Activated CD8-positive, alpha-beta T cell treated with anti-CD3 and anti-CD28 coated beads for 36 hours (primary cell): ENCODE measurements around the gene AFDN. TPM values are rescaled to one million over a fixed set of nuclear protein-coding genes. Genes with fewer than 3 reads are reported as not detected.

ENCODE experiments used
- ATAC-seq: fragments of 200-7000 bp; cut with Tn5 transposase; one replicate; pipeline ENCODE4 v1.10.0; 2021; ENCODE audit warnings: mild to moderate bottlenecking, moderate library complexity
- CTCF ChIA-PET: fragments of 350-600 bp; sonication (Branson Sonifier 250); formaldehyde crosslinking; loops from one replicate; lab custom pipeline; 2021; ENCODE audit warnings: antibody characterized with exemption; lab: Charles Lee
- POLR2A ChIA-PET: fragments of 350-600 bp; sonication (Branson Sonifier 250); formaldehyde crosslinking; loops from one replicate; lab custom pipeline; 2021; ENCODE audit warnings: antibody characterized with exemption; lab: Charles Lee
- DNase-seq: peaks from one replicate; pipeline ENCODE4 v3.0.0-alpha.2; 2020
- H3K27ac Mint-ChIP-seq: one replicate; pipeline ENCODE4 v1.8.0; 2021; ENCODE audit warnings: mild to moderate bottlenecking, mixed read lengths
- H3K27me3 Mint-ChIP-seq: one replicate; pipeline ENCODE4 v1.8.0; 2021; ENCODE audit warnings: mixed read lengths
- H3K36me3 Mint-ChIP-seq: one replicate; pipeline ENCODE4 v1.8.0; 2021; ENCODE audit warnings: low read depth, mixed read lengths
- H3K4me1 Mint-ChIP-seq: one replicate; pipeline ENCODE4 v1.8.0; 2021; ENCODE audit warnings: low read depth, mixed read lengths
- H3K4me3 Mint-ChIP-seq: one replicate; pipeline ENCODE4 v1.8.0; 2021; ENCODE audit warnings: mild to moderate bottlenecking, moderate library complexity, mixed read lengths
- H3K9me3 Mint-ChIP-seq: one replicate; pipeline ENCODE4 v1.8.0; 2021; ENCODE audit warnings: mixed read lengths
- CTCF ChIP-seq: fragments of 200-600 bp; IDR thresholded peaks from one replicate; pipeline ENCODE4 v1.8.0; 2022; ENCODE audit warnings: antibody characterized with exemption, mild to moderate bottlenecking
- intact Hi-C: fragments of 100-400 bp; cut with micrococcal nuclease; formaldehyde crosslinking; loops from one replicate; pipeline ENCODE4 v1.10.0; 2022
- total RNA-seq, 2 experiments: library from RNA; stranded (reverse); gene quantifications; one replicate each; pipeline ENCODE4 v1.2.3, GENCODE V29; 2021

Gene AFDN
- total RNA-seq, 2 experiments from 2014 or later, result 13.0 to 14.1 TPM

DNA sequence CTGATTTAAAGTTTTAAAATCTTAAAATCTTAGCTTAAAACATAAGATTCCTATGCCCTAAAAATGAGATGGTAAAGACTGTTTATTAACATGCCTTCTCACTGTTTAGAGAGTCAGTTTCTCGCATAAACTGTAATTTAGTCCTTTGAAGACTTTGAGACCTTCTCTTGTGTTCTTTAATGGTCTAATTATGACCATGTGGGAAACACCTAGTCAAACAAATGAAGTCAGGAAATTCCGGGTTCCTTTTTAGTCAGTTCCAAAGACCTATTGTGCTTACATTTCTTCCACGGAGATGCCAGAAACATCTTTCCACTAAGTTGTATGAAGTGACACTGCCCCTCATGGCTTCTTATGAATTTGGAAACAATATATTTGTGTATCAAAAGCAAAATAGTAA, 106.6 kb downstream of the AFDN start:
- no peak overlapping the region for H3K27ac Mint-ChIP-seq
- H3K36me3 Mint-ChIP-seq, result peaks cover 2% of the 10 kb centered on the region
- H3K9me3 Mint-ChIP-seq, result no peaks in the 10 kb centered on the region
- DNase-seq (no peak), ATAC-seq (no peak)
- no peak for TF ChIP-seq CTCF
- no peaks in the 10 kb centered on the region for H3K4me1 Mint-ChIP-seq
- intact Hi-C loops, result no loop called here
- ChIA-PET POLR2A (no interaction called here), CTCF (no interaction called here)
- peaks cover 7% of the 10 kb centered on the region for H3K27me3 Mint-ChIP-seq
- no peak overlapping the region for H3K4me3 Mint-ChIP-seq

DNA sequence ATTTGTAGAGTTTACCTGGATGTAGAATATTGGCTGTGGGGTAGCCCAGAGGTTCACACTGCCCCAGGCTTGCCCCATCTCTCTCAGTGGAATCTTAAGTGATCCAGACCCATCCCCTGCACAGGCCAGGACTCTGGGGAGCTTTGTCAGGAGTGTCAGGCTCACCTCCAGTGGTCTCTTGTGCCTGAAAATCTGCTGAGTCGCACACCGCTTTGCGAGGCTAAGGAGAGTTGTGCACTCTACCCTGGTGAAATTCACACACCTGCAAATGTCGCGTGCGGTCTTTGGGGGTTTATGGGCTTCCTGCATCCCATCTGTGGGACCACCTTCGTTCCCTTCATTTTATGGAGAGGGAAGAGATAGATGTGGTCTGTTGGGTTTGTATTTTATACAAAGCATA, 107.1 kb downstream of the AFDN start:
- intact Hi-C loops, result no loop called here
- POLR2A ChIA-PET, result no interaction called here

GRCh38 chr6:167934426-167934864, 107.7 kb downstream of the AFDN start:
- ATAC-seq, result no peak
- no peak for TF ChIP-seq CTCF

More for the DNA sequence above, 107.1 kb downstream of the AFDN start:
- H3K9me3 Mint-ChIP-seq, result no peaks in the 10 kb centered on the region
- TF ChIP-seq CTCF, result no peak
- CTCF ChIA-PET, result interaction anchor here (0.6 kb wide), 1 partner anchor 236 kb away, joined by 3 read pairs; no protein-coding TSS in a partner anchor
- peaks cover 7% of the 10 kb centered on the region for H3K27me3 Mint-ChIP-seq
- H3K4me1 Mint-ChIP-seq, result no peaks in the 10 kb centered on the region
- DNase-seq (no peak), ATAC-seq (no peak)
- no peak overlapping the region for H3K4me3 Mint-ChIP-seq
- H3K27ac Mint-ChIP-seq, result no peak overlapping the region
- H3K36me3 Mint-ChIP-seq, result peaks cover 2% of the 10 kb centered on the region

GRCh38 chr6:167936051-167936450, 109.3 kb downstream of the AFDN start:
- Mint-ChIP-seq H3K4me3 (no peak overlapping the region), H3K36me3 (peaks cover 2% of the 10 kb centered on the region), H3K27ac (no peak overlapping the region), H3K27me3 (peaks cover 10% of the 10 kb centered on the region), H3K4me1 (no peaks in the 10 kb centered on the region), H3K9me3 (no peaks in the 10 kb centered on the region)
- ATAC-seq (no peak), DNase-seq (no peak)
- intact Hi-C loops, result no loop called here
- TF ChIP-seq CTCF, result no peak
- POLR2A ChIA-PET, result no interaction called here
- CTCF ChIA-PET, result no interaction called here

More at GRCh38 chr6:167934426-167934864, 107.7 kb downstream of the AFDN start:
- ChIA-PET POLR2A (no interaction called here), CTCF (no interaction called here)
- Mint-ChIP-seq H3K27me3 (peaks cover 7% of the 10 kb centered on the region), H3K36me3 (peaks cover 2% of the 10 kb centered on the region), H3K4me3 (no peak overlapping the region), H3K9me3 (no peaks in the 10 kb centered on the region), H3K4me1 (no peaks in the 10 kb centered on the region), H3K27ac (no peak overlapping the region)
- DNase-seq, result no peak
- intact Hi-C loops, result no loop called here

GRCh38 chr6:167937301-167937700, 110.6 kb downstream of the AFDN start:
- H3K4me1 Mint-ChIP-seq, result no peaks in the 10 kb centered on the region
- DNase-seq, result no peak
- H3K27ac Mint-ChIP-seq, result no peak overlapping the region
- intact Hi-C loops, result no loop called here
- POLR2A ChIA-PET, result no interaction called here
- H3K27me3 Mint-ChIP-seq, result peaks cover 10% of the 10 kb centered on the region
- no peak overlapping the region for H3K4me3 Mint-ChIP-seq
- ATAC-seq, result no peak
- TF ChIP-seq CTCF, result no peak
- H3K9me3 Mint-ChIP-seq, result no peaks in the 10 kb centered on the region
- peaks cover 2% of the 10 kb centered on the region for H3K36me3 Mint-ChIP-seq
- CTCF ChIA-PET, result no interaction called here
